Activated CD8-positive, alpha-beta memory T cell treated with anti-CD3 and anti-CD28 coated beads, Interleukin-2, amount 10 ng/mL, durations not matched to agents 7 days and 5 days (primary cell): ENCODE data around the gene OXCT2. TPM values are rescaled to one million over a fixed set of nuclear protein-coding genes. Genes with fewer than 3 reads are reported as not detected.
"Not testable (repeated sequence)": the region's sequence is repeated elsewhere in the genome, so short reads cannot be mapped to it uniquely, and the experiment has no call there.

Experiments used
- ATAC-seq: fragments of 150-1000 bp; cut with Tn5 transposase; one replicate; pipeline ENCODE4 v1.10.0; 2021; ENCODE audit warnings: moderate library complexity
- CTCF ChIA-PET: fragments of 350-600 bp; sonication (Branson Sonifier 250); formaldehyde crosslinking; loops from one replicate; lab custom pipeline; 2021; ENCODE audit warnings: antibody characterized with exemption; lab: Charles Lee
- DNase-seq: peaks from one replicate; pipeline ENCODE4 v3.0.0-alpha.2; 2020
- H3K27ac Mint-ChIP-seq: one replicate; pipeline ENCODE4 v1.8.0; 2021; ENCODE audit warnings: mild to moderate bottlenecking, mixed read lengths
- H3K27me3 Mint-ChIP-seq: one replicate; pipeline ENCODE4 v1.8.0; 2021; ENCODE audit warnings: mixed read lengths
- H3K36me3 Mint-ChIP-seq: one replicate; pipeline ENCODE4 v1.8.0; 2021; ENCODE audit warnings: mild to moderate bottlenecking, mixed read lengths
- H3K4me1 Mint-ChIP-seq: one replicate; pipeline ENCODE4 v1.8.0; 2021; ENCODE audit warnings: mixed read lengths
- H3K4me3 Mint-ChIP-seq: one replicate; pipeline ENCODE4 v1.8.0; 2021; ENCODE audit warnings: mild to moderate bottlenecking, moderate library complexity, mixed read lengths
- H3K9me3 Mint-ChIP-seq: one replicate; pipeline ENCODE4 v1.8.0; 2022; ENCODE audit warnings: low read depth, mixed read lengths
- total RNA-seq, 2 experiments: library from RNA; stranded (reverse); gene quantifications; one replicate each; pipeline ENCODE4 v1.2.3, GENCODE V29; 2021

The OXCT2 gene
- total RNA-seq = 1 to 10 TPM in 1 of 2 experiments, under 1 TPM in 1; 0.82 to 1.0 TPM

- CTCF ChIA-PET, DNase-seq, H3K4me1 Mint-ChIP-seq, H3K27me3 Mint-ChIP-seq, H3K9me3 Mint-ChIP-seq, H3K27ac Mint-ChIP-seq, H3K36me3 Mint-ChIP-seq: not testable (repeated sequence)
- peak within 1 kb of the TSS; percentile 63 for H3K4me3 Mint-ChIP-seq
- ATAC-seq = peak; percentile 52
These were observed at the start of gene OXCT2 for GRCh38 chr1:39771022-39771532. Gene OXCT2 (minus strand): TSS chr1:39771348. CDS start chr1:39771255, 93 bp downstream.

- Mint-ChIP-seq H3K9me3 (no peaks in the 10 kb centered on the region), H3K27ac (no peak overlapping the region), H3K27me3 (peaks cover 18% of the 10 kb centered on the region), H3K4me3 (no peak overlapping the region), H3K4me1 (peaks cover 5% of the 10 kb centered on the region), H3K36me3 (no peaks in the 10 kb centered on the region)
- DNase-seq (no peak), ATAC-seq (no peak)
- CTCF ChIA-PET = interaction anchor here (0.9 to 3.3 kb wide), 7 partner anchors 20 to 213 kb away, joined by 3 to 33 read pairs (median 6); partner anchors contain the start of gene MYCL
These were observed 48.1 kb upstream of the OXCT2 start for GRCh38 chr1:39819091-39819812.

GRCh38 chr1:39818482-39818881 is 47.3 kb upstream of the OXCT2 start:
- CTCF ChIA-PET = interaction anchor here (0.5 to 3.3 kb wide), 7 partner anchors 16 to 212 kb away, joined by 3 to 37 read pairs (median 9); partner anchors contain the start of gene MYCL
- no peak for DNase-seq
- Mint-ChIP-seq H3K27me3 (peaks cover 18% of the 10 kb centered on the region), H3K4me1 (peaks cover 5% of the 10 kb centered on the region), H3K9me3 (no peaks in the 10 kb centered on the region), H3K36me3 (no peaks in the 10 kb centered on the region), H3K4me3 (no peak overlapping the region), H3K27ac (no peak overlapping the region)
- no peak for ATAC-seq

GRCh38 chr1:39817091-39817932 is 46.2 kb upstream of the OXCT2 start:
- CTCF ChIA-PET = interaction anchor here (0.6 to 3.3 kb wide), 16 partner anchors 12 to 335 kb away, joined by 3 to 37 read pairs (median 4); partner anchors contain the start of gene MYCL
- peak; percentile 91 for ATAC-seq
- DNase-seq = peak; percentile 72
- peaks cover 18% of the 10 kb centered on the region for H3K27me3 Mint-ChIP-seq
- not testable (repeated sequence) for H3K36me3 Mint-ChIP-seq, H3K4me1 Mint-ChIP-seq, H3K9me3 Mint-ChIP-seq
- peak overlapping the region; percentile 42 for H3K4me3 Mint-ChIP-seq
- peak overlapping the region; percentile 30 for H3K27ac Mint-ChIP-seq

- CTCF ChIA-PET = interaction anchor here (0.5 to 3.3 kb wide), 21 partner anchors 12 to 482 kb away, joined by 3 to 37 read pairs (median 4); partner anchors contain the start of gene MYCL
- DNase-seq = peak; percentile 57
- H3K27ac Mint-ChIP-seq = peak overlapping the region; percentile 30
- peak; percentile 68 for ATAC-seq
- peaks cover 18% of the 10 kb centered on the region for H3K27me3 Mint-ChIP-seq
- H3K36me3 Mint-ChIP-seq = no peaks in the 10 kb centered on the region
- H3K4me1 Mint-ChIP-seq = peaks cover 5% of the 10 kb centered on the region
- no peaks in the 10 kb centered on the region for H3K9me3 Mint-ChIP-seq
- no peak overlapping the region for H3K4me3 Mint-ChIP-seq
These were observed 45.4 kb upstream of the OXCT2 start for GRCh38 chr1:39816415-39817090.

GRCh38 chr1:39812913-39813312 is 41.8 kb upstream of the OXCT2 start:
- no peak overlapping the region for H3K4me3 Mint-ChIP-seq
- peaks cover 5% of the 10 kb centered on the region for H3K4me1 Mint-ChIP-seq
- H3K27me3 Mint-ChIP-seq = peaks cover 11% of the 10 kb centered on the region
- H3K9me3 Mint-ChIP-seq = no peaks in the 10 kb centered on the region
- DNase-seq (no peak), ATAC-seq (no peak)
- no peak overlapping the region for H3K27ac Mint-ChIP-seq
- CTCF ChIA-PET = interaction anchor here (1.5 kb wide), 1 partner anchor 13 kb away, joined by 4 read pairs; no protein-coding TSS in a partner anchor
- peaks cover 1% of the 10 kb centered on the region for H3K36me3 Mint-ChIP-seq

GRCh38 chr1:39808784-39809517 is 37.8 kb upstream of the OXCT2 start:
- peaks cover 3% of the 10 kb centered on the region for H3K36me3 Mint-ChIP-seq
- no peaks in the 10 kb centered on the region for H3K9me3 Mint-ChIP-seq
- ATAC-seq (no peak), DNase-seq (no peak)
- H3K4me1 Mint-ChIP-seq = no peaks in the 10 kb centered on the region
- H3K27ac Mint-ChIP-seq = no peak overlapping the region
- H3K27me3 Mint-ChIP-seq = no peaks in the 10 kb centered on the region
- H3K4me3 Mint-ChIP-seq = no peak overlapping the region
- CTCF ChIA-PET = no interaction called here

- no peak for DNase-seq
- Mint-ChIP-seq H3K27me3 (no peaks in the 10 kb centered on the region), H3K4me3 (no peak overlapping the region), H3K4me1 (no peaks in the 10 kb centered on the region), H3K9me3 (no peaks in the 10 kb centered on the region), H3K36me3 (peaks cover 3% of the 10 kb centered on the region), H3K27ac (no peak overlapping the region)
- no peak for ATAC-seq
- CTCF ChIA-PET = no interaction called here
These were observed 34.2 kb upstream of the OXCT2 start for GRCh38 chr1:39805385-39805784.

GRCh38 chr1:39802496-39803260 is 31.5 kb upstream of the OXCT2 start:
- H3K4me1 Mint-ChIP-seq = peaks cover 11% of the 10 kb centered on the region
- no peak overlapping the region for H3K4me3 Mint-ChIP-seq
- peaks cover 2% of the 10 kb centered on the region for H3K36me3 Mint-ChIP-seq
- H3K27me3 Mint-ChIP-seq = no peaks in the 10 kb centered on the region
- no peaks in the 10 kb centered on the region for H3K9me3 Mint-ChIP-seq
- DNase-seq (no peak), ATAC-seq (no peak)
- H3K27ac Mint-ChIP-seq = no peak overlapping the region
- CTCF ChIA-PET = interaction anchor here (0.7 to 1.5 kb wide), 4 partner anchors 41 to 1343 kb away, joined by 3 to 4 read pairs (median 3); no protein-coding TSS in a partner anchor

GRCh38 chr1:39800471-39800835 is 29.3 kb upstream of the OXCT2 start:
- peaks cover 2% of the 10 kb centered on the region for H3K36me3 Mint-ChIP-seq
- ATAC-seq = no peak
- H3K27ac Mint-ChIP-seq = no peak overlapping the region
- CTCF ChIA-PET = interaction anchor here (0.8 to 3.4 kb wide), 23 partner anchors 11 to 234 kb away, joined by 3 to 29 read pairs (median 4); partner anchors contain the start of genes MYCL, NT5C1A and PPIE
- H3K4me1 Mint-ChIP-seq = peaks cover 15% of the 10 kb centered on the region
- DNase-seq = no peak
- H3K9me3 Mint-ChIP-seq = no peaks in the 10 kb centered on the region
- no peaks in the 10 kb centered on the region for H3K27me3 Mint-ChIP-seq
- H3K4me3 Mint-ChIP-seq = no peak overlapping the region

GRCh38 chr1:39799770-39800470 is 28.8 kb upstream of the OXCT2 start:
- Mint-ChIP-seq H3K4me1 (peaks cover 15% of the 10 kb centered on the region), H3K4me3 (peak overlapping the region; percentile 64), H3K27me3 (no peaks in the 10 kb centered on the region), H3K27ac (peak overlapping the region; percentile 87), H3K9me3 (no peaks in the 10 kb centered on the region), H3K36me3 (no peaks in the 10 kb centered on the region)
- ATAC-seq (peak; percentile 72), DNase-seq (peak; percentile 80)
- CTCF ChIA-PET = interaction anchor here (0.6 to 3.4 kb wide), 38 partner anchors 9 to 235 kb away, joined by 3 to 29 read pairs (median 4); partner anchors contain the start of genes HPCAL4, MYCL, NT5C1A and PPIE
